Neural crest cell (in vitro differentiated cells): Measurements from ENCODE around the gene AP5B1. TPM values are rescaled to one million over a fixed set of nuclear protein-coding genes. Genes with fewer than 3 reads are reported as not detected.

Source experiments
- DNase-seq: peaks from one replicate; pipeline ENCODE4 v3.0.0; 2021; ENCODE audit warnings: low read depth, mixed read lengths, low spot score
- H3K27ac Mint-ChIP-seq: one replicate; pipeline ENCODE4 v1.8.0; 2021; ENCODE audit warnings: mild to moderate bottlenecking, mixed read lengths; ENCODE audit not compliant: unreplicated experiment
- H3K27me3 Mint-ChIP-seq: 2 replicates; pipeline ENCODE4 v1.8.0; 2021; ENCODE audit warnings: low read depth, mild to moderate bottlenecking, mixed read lengths
- H3K36me3 Mint-ChIP-seq: 2 replicates; pipeline ENCODE4 v1.8.0; 2021; ENCODE audit warnings: low read depth, mild to moderate bottlenecking, mixed read lengths
- H3K4me1 Mint-ChIP-seq: 2 replicates; pipeline ENCODE4 v1.8.0; 2021; ENCODE audit warnings: mixed read lengths
- H3K4me3 Mint-ChIP-seq: one replicate; pipeline ENCODE4 v1.8.0; 2021; ENCODE audit warnings: mild to moderate bottlenecking, mixed read lengths
- H3K9me3 Mint-ChIP-seq: 2 replicates; pipeline ENCODE4 v1.8.0; 2021; ENCODE audit warnings: mixed read lengths
- total RNA-seq: library from RNA; stranded (reverse); gene quantifications from 2 replicates; pipeline ENCODE4 v1.2.1, GENCODE V29; 2021
- TF ChIP-seq, protein P1 (sequence below): fragments of 200-600 bp; sonication (generic); conservative IDR thresholded peaks from 2 replicates; pipeline ENCODE4 v1.5.0; 2021; ENCODE audit warnings: antibody characterized with exemption, mild to moderate bottlenecking

The AP5B1 gene
- total RNA-seq, 1 donor from 2014 or later = 10.8 TPM

DNA sequence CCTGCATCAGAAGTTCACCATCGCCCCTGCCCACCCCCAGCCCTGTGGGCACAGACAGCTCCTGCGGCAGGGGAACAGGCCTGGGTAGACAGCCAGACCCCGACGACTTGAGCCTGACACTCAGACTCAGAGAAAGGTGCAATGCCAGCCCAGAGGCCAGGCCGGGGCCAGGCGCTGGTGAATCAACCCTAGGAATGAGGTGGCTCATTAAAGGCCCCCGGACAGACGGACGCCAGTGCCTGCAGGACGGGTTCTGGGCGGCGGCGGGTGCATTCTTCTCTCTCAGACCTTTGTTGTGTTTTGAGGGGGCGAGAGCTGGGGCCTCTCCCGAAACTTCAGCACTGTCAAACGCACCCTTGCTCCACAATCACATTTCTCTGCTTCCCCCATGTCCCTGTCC, 11.7 kb upstream of the AP5B1 start:
- Mint-ChIP-seq H3K4me1 (peaks cover 10% of the 10 kb centered on the region), H3K36me3 (no peaks in the 10 kb centered on the region), H3K27ac (no peak overlapping the region), H3K27me3 (peaks cover 49% of the 10 kb centered on the region), H3K4me3 (no peak overlapping the region), H3K9me3 (no peaks in the 10 kb centered on the region)
- TF ChIP-seq, protein P1, sequence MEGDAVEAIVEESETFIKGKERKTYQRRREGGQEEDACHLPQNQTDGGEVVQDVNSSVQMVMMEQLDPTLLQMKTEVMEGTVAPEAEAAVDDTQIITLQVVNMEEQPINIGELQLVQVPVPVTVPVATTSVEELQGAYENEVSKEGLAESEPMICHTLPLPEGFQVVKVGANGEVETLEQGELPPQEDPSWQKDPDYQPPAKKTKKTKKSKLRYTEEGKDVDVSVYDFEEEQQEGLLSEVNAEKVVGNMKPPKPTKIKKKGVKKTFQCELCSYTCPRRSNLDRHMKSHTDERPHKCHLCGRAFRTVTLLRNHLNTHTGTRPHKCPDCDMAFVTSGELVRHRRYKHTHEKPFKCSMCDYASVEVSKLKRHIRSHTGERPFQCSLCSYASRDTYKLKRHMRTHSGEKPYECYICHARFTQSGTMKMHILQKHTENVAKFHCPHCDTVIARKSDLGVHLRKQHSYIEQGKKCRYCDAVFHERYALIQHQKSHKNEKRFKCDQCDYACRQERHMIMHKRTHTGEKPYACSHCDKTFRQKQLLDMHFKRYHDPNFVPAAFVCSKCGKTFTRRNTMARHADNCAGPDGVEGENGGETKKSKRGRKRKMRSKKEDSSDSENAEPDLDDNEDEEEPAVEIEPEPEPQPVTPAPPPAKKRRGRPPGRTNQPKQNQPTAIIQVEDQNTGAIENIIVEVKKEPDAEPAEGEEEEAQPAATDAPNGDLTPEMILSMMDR = no peak
- no peak for DNase-seq

DNA sequence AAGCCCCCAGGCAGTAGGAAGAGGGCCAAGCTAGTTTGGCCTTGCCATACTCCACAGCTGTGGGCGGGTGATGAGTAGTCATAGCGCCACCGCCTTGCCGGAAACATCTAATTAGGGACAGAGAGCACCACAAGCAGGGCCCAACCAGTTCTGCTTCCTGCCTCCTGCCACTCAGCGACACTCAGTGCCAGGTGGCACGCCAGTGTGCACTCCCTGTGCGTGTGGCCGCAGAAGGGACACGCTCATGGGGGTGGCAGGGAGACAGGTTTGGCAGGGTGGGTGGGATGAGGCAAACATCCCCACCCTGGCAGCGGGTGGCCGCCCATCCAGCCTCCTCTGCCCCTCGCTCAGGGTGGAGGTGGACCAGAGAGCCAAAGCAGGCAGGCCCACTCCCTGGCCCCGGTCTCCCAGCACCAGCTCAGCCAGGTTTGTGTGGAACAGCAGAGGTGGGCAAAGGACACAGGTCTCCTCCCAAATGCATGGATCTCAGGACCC, 11.0 kb upstream of the AP5B1 start:
- no peak overlapping the region for H3K4me3 Mint-ChIP-seq
- H3K27me3 Mint-ChIP-seq = peaks cover 51% of the 10 kb centered on the region
- no peaks in the 10 kb centered on the region for H3K9me3 Mint-ChIP-seq
- TF ChIP-seq, protein P1 = no peak
- H3K4me1 Mint-ChIP-seq = peaks cover 4% of the 10 kb centered on the region
- no peaks in the 10 kb centered on the region for H3K36me3 Mint-ChIP-seq
- H3K27ac Mint-ChIP-seq = no peak overlapping the region
- no peak for DNase-seq

DNA sequence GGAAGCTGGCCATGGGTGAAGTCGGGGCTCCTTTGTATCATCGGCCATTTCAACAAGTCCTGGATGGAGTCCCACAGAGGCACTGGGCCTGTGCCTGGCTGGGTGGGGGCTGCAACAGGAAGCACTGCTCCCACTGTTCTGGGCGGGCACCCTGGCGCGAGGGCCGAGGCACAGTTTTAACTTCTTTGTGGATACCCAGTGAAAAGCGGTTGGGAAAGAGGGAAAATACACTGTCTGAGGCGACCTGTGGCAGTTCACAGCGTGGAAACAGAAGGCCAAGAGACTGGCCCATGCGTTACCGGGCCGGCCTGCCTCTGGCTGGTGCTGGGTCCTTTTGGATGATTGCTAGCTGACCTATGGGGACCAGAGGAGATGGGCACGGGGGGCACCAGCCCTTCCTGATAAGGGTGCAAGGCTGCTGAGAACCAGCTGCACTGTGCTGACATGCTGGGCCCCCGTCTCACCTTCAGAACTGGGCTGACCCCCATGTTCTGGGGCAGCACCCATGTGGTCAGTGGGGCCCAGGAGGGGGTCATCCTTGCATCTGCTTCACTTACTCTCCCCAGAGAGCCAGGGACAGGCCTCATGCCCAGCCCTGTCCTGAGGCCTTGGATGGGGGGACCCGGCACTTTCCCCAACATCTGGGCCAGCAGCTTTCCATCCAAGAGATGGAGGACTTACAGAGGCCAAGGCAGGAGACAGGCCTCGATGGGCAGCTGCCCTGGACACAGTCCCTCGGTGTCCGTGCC, 10.3 kb upstream of the AP5B1 start:
- Mint-ChIP-seq H3K27me3 (peaks cover 54% of the 10 kb centered on the region), H3K36me3 (no peaks in the 10 kb centered on the region), H3K9me3 (no peaks in the 10 kb centered on the region), H3K27ac (no peak overlapping the region), H3K4me1 (peaks cover 4% of the 10 kb centered on the region), H3K4me3 (no peak overlapping the region)
- TF ChIP-seq, protein P1 = no peak
- no peak for DNase-seq

DNA sequence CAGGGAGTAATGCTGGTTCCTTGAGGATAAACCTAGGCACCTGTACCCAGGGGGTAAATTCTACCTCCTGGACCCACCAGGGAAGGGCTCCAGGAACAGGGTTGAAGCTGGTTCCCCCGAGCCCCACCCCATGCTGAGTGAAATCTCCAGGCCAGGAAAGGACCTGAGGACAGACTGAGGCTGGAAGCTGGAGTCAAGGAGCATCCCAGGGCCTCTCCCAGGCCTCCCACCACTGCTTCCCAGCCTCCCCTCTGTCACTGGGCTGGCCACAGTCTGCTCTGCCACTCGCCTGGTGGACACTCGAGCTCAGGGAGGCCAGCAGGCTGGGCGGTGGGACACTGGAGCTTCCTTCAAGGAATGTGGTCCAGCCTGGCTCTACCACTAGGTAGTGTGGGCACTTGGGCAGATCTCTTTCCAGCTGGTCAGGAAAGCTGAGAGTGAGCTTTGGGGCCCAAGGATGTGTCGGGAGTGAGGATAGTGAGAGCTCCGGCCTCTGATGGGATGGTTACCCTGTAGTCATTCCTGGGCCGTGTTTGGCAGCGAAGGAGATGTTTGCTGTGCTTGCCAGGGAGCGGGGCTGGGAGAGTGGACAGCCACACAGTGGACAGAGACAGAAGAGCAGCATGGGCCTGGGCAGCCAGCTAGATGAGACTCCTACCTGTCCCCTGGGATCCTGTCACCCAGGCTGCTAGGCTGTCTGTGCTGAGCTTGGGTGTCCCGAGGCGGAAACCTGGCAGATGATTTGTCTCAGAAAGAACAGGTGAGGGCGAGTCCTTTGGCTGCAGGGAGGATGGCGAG, 9.5 kb upstream of the AP5B1 start:
- Mint-ChIP-seq H3K4me1 (peaks cover 4% of the 10 kb centered on the region), H3K4me3 (no peak overlapping the region), H3K27ac (no peak overlapping the region), H3K9me3 (no peaks in the 10 kb centered on the region), H3K36me3 (peaks cover 3% of the 10 kb centered on the region), H3K27me3 (peaks cover 62% of the 10 kb centered on the region)
- no peak for DNase-seq
- TF ChIP-seq, protein P1 = no peak

- Mint-ChIP-seq H3K36me3 (peaks cover 3% of the 10 kb centered on the region), H3K4me3 (no peak overlapping the region), H3K27ac (no peak overlapping the region), H3K4me1 (peaks cover 5% of the 10 kb centered on the region), H3K9me3 (no peaks in the 10 kb centered on the region), H3K27me3 (peaks cover 70% of the 10 kb centered on the region)
- no peak for DNase-seq
- TF ChIP-seq, protein P1 = no peak
Measured at GRCh38 chr11:65789230-65790103, 8.7 kb upstream of the AP5B1 start.
